ENCODE measurements around the gene TENM4. TPM values are rescaled to one million over a fixed set of nuclear protein-coding genes. Genes with fewer than 3 reads are reported as not detected.
"Not testable (repeated sequence)": the region's sequence is repeated elsewhere in the genome, so short reads cannot be mapped to it uniquely, and the experiment has no call there.

Gene TENM4
- total RNA-seq, 1 donor from 2014 or later: 0.21 TPM

DNA sequence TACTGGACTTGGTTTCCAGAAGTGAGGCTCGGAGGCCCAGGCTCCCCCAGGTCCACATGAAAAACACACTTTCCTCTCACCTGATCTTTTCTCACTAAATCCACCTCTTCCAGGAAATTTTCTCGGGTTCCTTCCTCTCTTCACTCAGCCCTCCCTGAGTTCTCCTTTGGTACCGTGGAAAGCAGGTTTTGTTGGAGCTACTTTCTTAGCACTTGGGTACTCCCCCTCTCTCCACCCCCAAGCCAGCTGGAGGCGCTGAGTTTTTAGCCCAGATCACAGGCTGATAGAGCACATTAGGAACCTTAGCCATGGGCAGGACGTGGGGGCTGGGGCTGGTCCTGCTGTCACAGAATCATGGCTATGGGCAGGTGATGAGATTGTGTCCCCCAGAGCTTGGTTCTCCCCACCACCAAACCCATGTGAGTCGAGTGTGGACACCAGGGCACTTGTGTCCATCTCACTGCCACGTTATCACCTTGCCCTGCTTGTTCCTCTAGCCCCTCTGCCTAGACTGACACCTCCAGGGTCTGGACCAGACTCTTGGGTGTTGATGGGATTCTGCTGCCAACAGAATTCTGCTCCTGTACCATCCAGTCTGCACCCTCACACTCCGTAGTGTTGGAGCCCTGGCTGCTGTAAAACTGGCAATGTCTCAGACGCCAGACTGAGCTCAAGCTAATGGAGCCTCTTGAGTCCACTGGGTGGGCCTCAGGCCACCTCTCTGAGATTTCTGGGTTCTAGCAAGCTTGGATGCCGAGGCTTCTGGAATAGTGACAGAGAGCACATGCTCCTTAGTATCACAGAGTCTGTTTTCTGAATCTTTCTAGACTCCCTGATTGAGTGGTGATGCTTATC lies 791.2 kb downstream of the TENM4 start:
- DNase-seq (ENCODE audit: low read depth): no peak

DNA sequence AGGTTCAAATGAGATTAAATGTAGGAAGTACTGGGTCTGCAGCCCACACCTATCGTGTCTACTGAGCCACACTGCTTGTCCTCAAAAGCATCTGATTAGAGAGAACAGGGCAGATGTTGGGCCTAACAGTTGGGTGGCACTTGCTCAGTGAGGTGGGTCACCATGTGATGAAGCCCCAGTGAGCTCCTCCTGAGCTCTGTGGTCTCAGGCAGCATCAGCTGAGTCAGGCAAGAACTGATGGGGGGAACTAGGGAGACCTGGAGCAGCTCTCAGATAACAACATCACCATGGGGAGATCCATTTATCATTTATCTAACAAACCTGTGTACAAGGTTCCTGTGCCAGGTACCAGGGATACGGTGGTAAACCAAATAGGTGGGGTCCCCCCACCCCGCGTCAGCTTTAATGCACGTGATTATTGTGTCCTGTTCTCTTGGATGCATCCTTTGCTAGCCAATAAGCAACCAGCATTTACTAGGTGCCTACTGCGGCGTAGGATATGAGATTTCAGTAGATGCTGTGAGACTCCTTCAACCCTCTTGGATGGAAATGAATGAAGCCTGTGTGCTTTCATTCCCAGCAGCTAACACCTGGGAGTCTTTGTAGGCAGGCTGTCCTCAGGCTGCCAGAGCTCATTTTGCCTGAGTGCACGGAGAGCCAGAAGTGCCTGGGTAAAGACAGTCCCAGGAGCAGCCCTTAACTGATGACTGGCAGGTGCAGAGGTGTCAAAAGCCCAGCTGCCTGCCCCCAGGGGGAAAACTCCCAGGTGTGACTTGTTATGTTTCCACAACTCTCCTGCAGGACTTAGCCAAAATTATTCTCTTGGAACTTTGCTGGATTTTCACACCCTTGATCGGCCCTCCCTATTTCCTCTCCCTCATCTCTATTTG lies 792.6 kb downstream of the TENM4 start:
- DNase-seq (ENCODE audit: low read depth): no peak

DNA sequence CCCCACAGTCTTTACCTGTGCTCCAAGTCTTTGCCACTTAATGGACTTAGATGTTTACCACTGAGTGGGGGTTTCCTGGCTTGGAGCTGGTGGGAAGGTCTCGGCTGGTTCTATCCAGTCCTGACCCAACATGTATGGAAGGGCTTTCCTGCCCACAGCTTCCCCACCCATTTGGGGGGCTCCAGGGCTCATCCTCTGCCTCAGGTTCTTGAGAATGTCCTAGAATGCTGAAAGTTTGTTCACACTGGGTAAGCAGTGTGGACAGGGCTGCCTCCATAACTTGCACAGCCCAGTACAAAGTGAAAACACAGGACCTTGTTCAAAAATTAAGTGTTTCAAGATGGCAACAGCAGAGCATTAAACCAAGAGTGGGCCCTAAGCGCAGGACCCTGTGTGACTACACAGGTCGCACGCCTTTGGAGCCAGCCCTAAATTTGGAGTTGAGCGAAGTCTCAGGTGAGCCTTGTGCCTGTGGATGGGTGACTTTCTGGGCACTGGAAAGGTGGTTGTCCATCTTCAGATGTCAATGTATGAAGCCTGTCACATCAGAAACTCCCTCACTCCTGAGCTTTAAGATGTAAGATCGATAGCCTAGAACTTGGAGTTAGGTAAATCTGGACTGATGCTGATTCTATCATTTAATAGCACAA lies 793.4 kb downstream of the TENM4 start:
- DNase-seq (ENCODE audit: low read depth): no peak

DNA sequence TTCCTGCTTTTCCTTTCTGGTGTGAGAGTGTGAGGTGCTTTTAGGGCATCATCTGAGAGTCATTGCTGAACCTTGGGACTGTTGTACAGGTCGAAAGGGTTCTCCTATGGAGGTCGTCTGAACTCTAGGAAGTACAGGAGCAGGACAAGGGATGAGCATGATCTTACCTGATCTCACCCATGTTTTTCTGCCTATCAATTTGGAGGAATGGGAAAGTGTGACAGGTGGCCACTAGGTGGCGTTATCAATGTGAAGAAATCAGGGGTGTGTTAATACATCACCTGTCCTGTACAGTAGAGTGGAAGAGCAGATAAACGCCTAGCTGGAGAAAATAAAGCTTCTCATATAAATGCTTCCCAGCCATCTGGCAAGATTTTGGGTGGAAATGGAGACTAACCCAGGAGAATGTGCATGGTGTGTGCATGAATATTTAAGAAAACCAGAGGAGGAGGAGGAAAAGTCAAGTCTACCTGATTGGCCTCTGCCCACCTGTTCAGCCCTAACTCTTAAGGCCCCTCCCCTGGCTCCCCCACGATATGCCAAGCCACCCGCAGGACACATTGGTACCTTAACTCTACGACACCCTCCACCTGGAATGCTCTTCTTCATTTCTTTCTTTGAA lies 794.2 kb downstream of the TENM4 start:
- DNase-seq (ENCODE audit: low read depth): peak; percentile 18

DNA sequence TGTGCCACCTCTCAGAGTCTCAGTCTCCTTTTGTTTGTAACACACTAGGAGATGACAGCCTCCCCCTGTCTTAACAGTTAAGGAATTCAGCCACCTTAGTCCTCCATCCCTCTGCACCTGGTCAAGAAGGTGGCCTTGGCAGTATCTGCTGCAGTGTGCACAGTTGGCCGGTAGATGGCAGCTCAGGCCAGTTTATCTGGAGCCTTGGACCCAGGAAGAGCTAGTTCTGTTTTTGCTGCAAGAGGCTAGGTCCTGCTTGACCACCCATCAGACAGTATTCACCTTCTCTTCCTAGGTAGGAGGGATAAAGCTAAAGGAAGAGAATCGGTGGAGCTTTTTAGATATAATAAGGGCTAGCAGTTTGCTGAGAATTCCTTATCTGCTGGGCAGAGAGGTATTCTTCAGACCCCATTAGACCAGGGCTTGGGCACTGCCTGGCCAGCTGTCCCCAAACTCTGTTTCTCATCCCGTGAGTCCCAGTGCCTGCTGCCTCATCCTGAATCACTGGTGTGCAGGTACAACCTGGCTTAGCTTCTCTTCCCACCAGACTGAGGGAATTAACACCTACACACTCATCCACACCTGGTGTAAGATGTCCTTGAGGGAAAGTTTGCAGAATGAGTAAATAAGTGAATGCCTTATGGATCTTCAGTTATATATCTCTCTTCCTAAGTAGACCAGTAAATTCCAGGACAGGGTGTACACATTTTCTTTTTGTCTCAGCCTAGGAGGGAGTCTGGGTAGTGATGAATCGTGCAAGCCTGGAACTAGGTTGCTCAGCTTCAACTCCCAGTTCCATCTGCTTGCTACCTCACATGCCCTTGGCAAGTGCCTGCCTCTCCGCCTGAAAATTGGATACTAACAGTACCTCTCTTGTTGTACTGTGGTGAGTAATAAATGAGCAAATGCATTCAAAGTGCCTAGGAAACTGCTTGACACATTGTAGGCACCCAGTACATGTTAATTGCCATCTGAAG lies 795.3 kb downstream of the TENM4 start:
- DNase-seq (ENCODE audit: low read depth): peak; percentile 61

DNA sequence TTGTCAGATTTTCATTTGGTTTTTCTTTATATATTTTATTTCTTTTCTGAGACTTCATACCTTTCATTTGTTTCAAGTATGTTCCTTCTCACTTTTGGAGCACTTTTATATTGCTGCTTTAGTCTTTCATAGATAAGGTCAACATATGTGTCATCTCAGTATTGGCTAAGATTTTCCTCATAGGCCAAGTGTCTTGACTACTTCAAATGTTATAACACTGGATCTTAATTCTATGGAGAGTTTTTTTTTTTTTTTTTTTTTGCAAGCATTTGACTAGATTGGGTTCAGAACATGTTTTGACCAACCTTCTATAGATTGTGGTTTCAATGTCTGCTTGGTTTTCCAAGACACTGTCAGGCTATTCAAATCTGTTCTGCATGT lies 797.2 kb downstream of the TENM4 start:
- no peak for DNase-seq (ENCODE audit: low read depth)

DNA sequence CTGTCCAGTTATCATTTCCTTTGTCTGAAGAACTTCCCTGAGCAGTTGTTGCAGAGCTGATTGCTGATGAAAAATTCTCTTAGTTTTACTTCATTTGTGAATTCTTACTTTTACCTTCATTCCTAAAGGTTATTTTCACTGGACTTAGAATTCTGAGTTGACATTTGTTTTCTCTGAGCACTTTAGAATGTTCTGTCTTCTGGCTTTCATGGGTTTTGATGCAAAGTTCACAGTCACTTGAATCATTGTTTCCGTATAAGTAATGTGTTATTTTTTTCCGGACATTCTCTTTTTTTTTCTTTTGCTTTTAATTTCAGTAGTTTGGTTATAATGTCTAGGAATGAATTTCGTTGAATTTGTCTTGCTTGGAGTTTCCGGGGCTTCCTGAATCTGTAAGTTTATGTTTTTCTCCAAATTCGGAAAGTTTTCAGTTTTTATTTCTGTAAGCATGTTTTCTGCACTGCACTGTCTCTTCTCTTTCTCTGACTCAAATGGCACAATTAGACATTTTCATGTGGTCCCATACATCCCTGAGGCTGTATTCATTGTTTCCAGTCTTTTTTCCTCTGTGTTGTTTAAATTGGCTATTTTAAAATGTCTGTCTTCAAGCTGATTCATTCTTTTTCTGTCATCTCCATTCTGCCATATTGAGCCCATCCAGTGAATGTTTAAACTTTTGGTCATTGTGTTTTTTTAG lies 797.7 kb downstream of the TENM4 start:
- no peak for DNase-seq (ENCODE audit: low read depth)

DNA sequence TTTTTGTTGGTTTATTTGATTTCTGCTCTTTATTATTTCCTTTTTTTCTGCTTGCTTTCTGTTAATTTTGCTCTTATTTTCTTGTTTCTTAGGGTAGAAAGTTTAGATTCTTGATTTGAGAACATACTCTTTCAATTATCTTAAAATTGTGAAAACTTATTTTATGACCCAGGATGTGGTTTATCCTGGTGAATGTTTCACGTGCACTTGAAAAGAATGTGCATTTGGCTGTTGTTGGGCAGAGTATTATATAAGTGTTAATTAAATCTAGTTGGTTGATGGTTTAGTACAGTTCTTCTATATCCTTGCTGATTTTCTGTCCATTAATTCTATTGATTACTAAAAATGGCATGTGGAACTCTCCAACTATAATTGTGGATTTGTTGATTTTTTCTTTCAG lies 799.3 kb downstream of the TENM4 start:
- no peak for DNase-seq (ENCODE audit: low read depth)

DNA sequence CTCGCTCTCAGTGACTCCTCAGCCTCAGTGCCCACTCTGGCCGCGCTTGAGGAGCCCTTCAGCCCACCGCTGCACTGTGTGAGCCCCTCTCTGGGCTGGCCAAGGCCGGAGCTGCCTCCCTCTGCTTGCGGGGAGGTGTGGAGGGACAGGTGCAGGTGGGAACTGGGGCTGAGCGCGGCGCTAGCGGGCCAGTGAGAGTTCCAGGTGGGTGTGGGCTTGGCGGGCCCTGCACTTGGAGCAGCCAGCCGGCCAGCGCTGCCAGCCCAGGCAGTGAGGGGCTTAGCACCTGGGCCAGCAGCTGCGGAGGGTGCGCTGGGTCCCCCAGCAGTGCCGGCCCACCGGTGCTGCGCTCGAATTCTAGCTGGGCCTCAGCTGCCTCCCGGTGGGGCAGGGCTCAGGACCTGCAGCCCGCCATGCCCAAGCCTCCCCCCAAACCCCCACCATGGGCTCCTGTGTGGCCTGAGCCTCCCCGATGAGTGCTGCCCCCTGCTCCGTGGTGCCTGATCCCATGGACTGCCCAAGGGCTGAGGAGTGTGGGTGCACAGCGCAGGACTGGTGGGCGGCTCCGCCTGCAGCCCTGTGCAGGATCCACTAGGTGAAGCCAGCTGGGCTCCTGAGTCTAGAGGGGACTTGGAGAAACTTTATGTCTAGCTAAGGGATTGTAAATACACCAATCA lies 802.0 kb downstream of the TENM4 start:
- DNase-seq (ENCODE audit: low read depth): no peak

DNA sequence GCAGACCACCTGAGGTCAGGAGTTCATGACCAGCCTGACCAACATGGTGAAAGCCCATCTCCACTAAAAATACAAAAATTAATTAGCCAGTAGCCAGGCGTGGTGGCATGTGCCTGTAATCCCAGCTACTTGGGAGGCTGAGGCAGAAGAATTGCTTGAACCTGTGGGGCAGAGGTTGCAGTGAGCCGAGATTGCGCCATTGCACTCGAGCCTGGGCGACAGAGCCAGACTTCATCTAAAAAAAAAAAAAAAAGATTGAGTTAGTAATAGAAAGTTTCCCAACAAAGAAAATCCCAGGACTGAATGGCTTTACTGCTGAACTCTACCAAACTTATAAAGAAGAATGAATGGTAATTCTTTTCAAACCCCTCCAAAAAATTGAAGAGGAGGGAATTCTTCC lies 803.3 kb downstream of the TENM4 start:
- DNase-seq (ENCODE audit: low read depth): not testable (repeated sequence)

DNA sequence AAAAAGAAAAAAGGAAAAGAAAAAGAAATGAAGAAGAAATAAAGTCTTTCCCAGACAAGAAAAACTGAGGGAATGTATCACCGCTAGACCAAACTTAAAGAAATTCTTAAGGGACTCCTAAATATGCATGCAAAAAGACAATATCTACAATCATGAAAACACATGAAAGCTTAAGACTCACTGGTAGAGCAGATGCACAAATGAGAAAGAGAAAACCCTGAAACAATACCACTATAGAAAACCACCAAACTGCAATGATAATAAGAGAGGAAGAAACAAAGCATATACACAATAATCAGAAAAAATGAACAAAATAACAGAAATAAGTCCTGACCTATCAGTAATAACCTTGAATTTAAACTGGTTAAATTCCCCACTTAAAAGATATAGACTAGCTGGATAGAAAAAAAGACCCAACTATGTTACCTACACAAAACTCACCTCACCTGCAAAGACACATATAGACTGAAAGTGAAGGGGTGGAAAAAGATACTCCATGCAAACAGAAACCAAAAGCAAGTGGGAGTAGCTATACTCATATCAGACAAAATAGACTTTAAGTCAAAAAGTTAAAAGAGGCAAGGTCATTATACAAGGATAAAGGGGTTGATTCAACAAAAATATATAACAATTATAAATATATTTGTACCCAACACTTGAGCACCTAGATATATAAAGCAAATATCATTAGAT lies 804.9 kb downstream of the TENM4 start:
- no peak for DNase-seq (ENCODE audit: low read depth)

DNA sequence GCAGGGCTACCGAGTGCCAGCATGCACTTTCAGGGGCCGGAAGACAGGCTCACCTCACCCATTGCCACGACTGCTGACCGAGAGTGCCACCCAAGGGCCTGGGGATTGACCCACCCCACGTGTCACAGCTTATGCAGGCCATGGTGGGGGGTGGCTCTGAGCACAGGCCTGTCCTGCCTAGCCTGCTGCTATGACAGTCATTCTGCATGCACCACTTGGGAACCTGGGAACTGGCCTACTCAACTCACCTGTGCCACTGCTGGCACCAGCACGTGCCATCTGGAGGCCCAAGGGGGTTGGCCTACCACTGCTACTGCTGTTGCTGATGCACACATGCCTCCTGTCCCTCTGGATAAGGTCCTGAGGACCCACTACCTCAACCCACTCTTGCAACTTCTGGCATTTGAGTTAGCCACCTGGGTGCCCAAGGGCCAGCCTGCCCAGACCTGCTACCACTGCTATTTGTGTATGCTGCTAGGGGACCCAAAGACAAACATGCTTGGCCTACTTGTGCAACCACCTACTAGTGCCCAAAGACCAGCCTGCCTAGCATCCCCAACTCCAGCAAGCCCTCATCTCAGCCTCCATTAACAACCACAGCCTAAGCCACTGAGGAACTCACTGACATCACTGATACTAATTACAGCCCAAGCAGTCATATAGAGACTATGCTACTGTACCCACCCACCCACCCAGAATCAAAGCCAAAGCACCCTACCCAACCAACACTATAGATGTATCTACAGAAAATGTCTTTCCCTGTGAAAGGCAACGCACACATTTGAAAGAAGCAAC lies 807.1 kb downstream of the TENM4 start:
- DNase-seq (ENCODE audit: low read depth): no peak

DNA sequence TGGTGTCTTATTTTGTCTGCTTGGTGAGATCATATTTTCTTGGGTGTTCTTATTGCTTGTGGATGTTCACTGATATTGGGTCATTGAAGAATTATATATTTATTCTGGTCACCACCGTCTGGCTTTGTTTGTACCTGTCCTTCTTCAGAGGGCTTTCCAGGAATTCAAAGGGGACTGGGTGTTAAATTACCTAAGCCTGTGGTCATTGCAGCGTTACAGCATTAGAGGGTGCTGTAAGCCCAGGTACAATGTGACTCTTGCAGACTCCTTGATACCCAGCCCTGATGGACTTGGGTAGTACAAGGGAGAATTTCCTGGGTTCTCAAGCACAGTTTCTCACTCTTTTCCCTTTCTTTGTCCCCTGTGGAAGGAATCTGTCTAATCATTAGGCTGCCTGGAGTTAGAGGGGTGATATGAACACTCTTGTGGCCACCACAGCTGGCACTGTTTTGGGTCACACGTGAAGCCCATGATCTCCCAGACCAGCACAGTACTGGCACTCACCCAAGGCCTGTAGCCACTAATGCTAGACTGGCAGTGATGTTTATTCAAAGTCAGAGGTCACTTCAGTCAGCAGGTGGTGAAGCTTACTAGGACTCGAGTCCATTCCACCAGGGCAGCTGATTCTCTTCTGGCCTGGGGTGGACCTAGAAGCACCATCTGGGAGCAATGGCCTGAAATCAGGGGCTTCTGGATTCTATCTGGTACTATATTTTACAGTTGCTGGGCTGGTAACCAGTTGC lies 810.1 kb downstream of the TENM4 start:
- no peak for DNase-seq (ENCODE audit: low read depth)

DNA sequence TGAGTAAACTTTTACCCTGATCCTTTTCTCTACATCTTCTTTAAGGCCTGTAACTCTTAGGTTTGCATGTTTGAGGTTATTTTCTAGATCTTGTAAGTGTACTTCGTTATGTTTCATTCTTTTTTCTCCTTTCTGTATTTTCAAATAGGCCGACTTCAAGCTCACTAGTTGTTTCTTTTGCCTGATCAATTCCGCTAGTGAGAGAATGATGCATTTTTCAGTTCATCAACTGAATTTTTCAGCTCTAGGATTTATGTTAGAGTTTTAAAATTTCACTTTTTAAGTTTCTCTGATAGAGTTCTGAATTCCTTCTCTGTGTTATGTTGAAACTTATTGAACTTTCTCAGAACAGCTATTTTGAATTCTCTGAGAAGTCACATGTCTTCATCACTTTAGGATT lies 810.7 kb downstream of the TENM4 start:
- DNase-seq (ENCODE audit: low read depth): no peak

DNA sequence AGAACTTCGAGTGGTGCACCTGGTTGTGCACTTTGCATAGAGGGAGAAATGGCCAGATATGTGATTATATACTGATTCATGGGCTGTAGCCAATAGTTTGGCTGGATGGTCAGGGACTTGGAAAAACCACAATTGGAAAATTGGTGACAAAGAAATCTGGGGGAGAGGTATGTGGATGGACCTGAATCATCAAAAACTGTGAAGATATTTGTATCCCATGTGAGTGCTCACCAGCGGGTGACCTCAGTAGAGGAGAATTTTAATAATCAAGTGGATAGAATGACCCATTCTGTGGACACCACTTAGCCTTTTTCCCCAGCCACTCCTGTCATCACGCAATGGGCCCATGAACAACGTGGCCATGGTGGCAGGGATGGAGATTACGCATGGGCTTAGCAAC lies 818.2 kb downstream of the TENM4 start:
- DNase-seq (ENCODE audit: low read depth): no peak

DNA sequence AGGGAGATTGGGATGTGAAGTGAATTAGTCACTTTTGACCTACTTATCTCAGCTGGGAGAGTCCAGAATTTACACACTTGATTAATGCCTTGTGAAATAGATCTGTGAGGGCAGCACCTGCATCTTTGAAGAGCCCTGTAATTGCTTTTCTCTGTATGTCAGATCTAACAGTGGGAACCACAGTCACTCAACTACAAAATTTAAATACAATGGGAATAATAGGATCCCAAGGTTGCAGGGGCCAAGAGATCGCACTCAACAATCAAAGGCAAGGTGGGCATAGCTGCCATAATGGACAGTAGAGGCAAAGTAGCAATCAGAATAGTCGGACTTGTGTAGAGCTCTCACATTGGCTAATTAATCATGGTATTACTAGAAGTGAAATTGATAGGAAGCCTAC lies 820.7 kb downstream of the TENM4 start:
- no peak for DNase-seq (ENCODE audit: low read depth)

DNA sequence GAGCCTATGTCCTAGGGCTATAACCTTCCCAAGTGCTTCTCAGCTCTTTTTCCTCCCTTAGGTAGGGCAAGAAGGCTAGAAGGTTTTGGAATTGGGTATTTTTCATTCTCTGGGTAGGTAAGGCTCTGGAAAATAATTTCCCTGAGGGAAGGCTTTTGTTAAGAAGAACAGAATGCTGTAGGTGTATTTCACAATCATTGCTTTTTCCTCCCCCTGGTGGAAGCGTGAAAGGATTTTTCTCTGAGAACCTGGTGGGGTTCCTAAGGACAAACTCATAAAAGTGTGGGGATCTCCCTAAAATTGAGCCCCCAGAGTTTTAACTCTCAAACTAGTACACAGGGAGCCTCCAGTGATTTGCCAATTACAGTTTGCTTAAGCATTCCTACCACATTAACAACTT lies 825.1 kb downstream of the TENM4 start:
- no peak for DNase-seq (ENCODE audit: low read depth)
